WTC11 (cell line): ENCODE data around the gene SDCCAG8. TPM values are rescaled to one million over a fixed set of nuclear protein-coding genes. Genes with fewer than 3 reads are reported as not detected.

Experiments used
- ATAC-seq: fragments of 200-7000 bp; cut with Tn5 transposase; 2 replicates; pipeline ENCODE4 v1.10.0; 2021; ENCODE audit warnings: mild to moderate bottlenecking, moderate library complexity
- CTCF ChIA-PET: fragments of 300-600 bp; sonication (Branson Sonifier 250); formaldehyde crosslinking; loops from one replicate; lab custom pipeline; 2021; ENCODE audit warnings: antibody characterized with exemption; lab: Charles Lee
- POLR2A ChIA-PET: fragments of 350-600 bp; sonication (Branson Sonifier 250); formaldehyde crosslinking; loops from one replicate; lab custom pipeline; 2021; ENCODE audit warnings: antibody characterized with exemption; lab: Charles Lee
- DNase-seq: peaks from one replicate; pipeline ENCODE4 v3.0.0; 2021; ENCODE audit warnings: low spot score
- H3K27ac Mint-ChIP-seq: 2 replicates; pipeline ENCODE4 v1.8.0; 2021; ENCODE audit warnings: mixed read lengths
- H3K27me3 Mint-ChIP-seq: 2 replicates; pipeline ENCODE4 v1.8.0; 2021; ENCODE audit warnings: low read depth, mild to moderate bottlenecking, moderate library complexity, mixed read lengths
- H3K36me3 Mint-ChIP-seq: 2 replicates; pipeline ENCODE4 v1.8.0; 2021; ENCODE audit warnings: mixed read lengths
- H3K4me1 Mint-ChIP-seq: 2 replicates; pipeline ENCODE4 v1.8.0; 2022; ENCODE audit warnings: mixed read lengths
- H3K4me3 Mint-ChIP-seq: 2 replicates; pipeline ENCODE4 v1.8.0; 2021; ENCODE audit warnings: mild to moderate bottlenecking, moderate library complexity, mixed read lengths
- H3K9me3 Mint-ChIP-seq: 2 replicates; pipeline ENCODE4 v1.8.0; 2021; ENCODE audit warnings: mixed read lengths
- ATF1 ChIP-seq: sonication (generic); formaldehyde crosslinking; IDR thresholded peaks from 2 replicates; pipeline ENCODE4 v1.8.1; 2023; ENCODE audit warnings: mild to moderate bottlenecking, moderate library complexity, missing genetic modification reagents
- ATF6 ChIP-seq: sonication (generic); formaldehyde crosslinking; IDR thresholded peaks from 2 replicates; pipeline ENCODE4 v1.8.1; 2023; ENCODE audit warnings: mild to moderate bottlenecking, missing genetic modification reagents
- CREB1 ChIP-seq: sonication (generic); formaldehyde crosslinking; IDR thresholded peaks from 2 replicates; pipeline ENCODE4 v1.8.0; 2023; ENCODE audit warnings: mild to moderate bottlenecking, missing genetic modification reagents
- CREM ChIP-seq: sonication (generic); formaldehyde crosslinking; IDR thresholded peaks from 2 replicates; pipeline ENCODE4 v1.8.1; 2022; ENCODE audit warnings: mild to moderate bottlenecking, missing genetic modification reagents, moderate library complexity
- ETV6 ChIP-seq: sonication (generic); formaldehyde crosslinking; IDR thresholded peaks from 2 replicates; pipeline ENCODE4 v1.8.1; 2022; ENCODE audit warnings: mild to moderate bottlenecking, missing genetic modification reagents
- GTF2I ChIP-seq: fragments of 250-450 bp; sonication (Bioruptor Pico); conservative IDR thresholded peaks from 2 replicates; pipeline ENCODE4 v1.4.0; 2021; ENCODE audit warnings: mild to moderate bottlenecking
- MLX ChIP-seq: sonication (generic); formaldehyde crosslinking; IDR thresholded peaks from 2 replicates; pipeline ENCODE4 v1.8.1; 2023; ENCODE audit warnings: mild to moderate bottlenecking, missing genetic modification reagents, moderate library complexity
- SMAD3 ChIP-seq: sonication (generic); formaldehyde crosslinking; IDR thresholded peaks from 2 replicates; pipeline ENCODE4 v1.8.0; 2022; ENCODE audit warnings: missing genetic modification reagents, mild to moderate bottlenecking, borderline replicate concordance
- STAT6 ChIP-seq: sonication (generic); formaldehyde crosslinking; conservative IDR thresholded peaks from 2 replicates; pipeline ENCODE4 v1.8.1; 2023; ENCODE audit warnings: mild to moderate bottlenecking, low read depth, missing genetic modification reagents, moderate library complexity
- TCF7 ChIP-seq: sonication (generic); formaldehyde crosslinking; IDR thresholded peaks from 2 replicates; pipeline ENCODE4 v1.8.0; 2022; ENCODE audit warnings: mild to moderate bottlenecking, low read depth, missing genetic modification reagents, moderate library complexity
- TEAD4 ChIP-seq: sonication (generic); formaldehyde crosslinking; IDR thresholded peaks from 2 replicates; pipeline ENCODE4 v1.8.0; 2022; ENCODE audit warnings: mild to moderate bottlenecking, missing genetic modification reagents
- TP53 ChIP-seq: sonication (generic); formaldehyde crosslinking; IDR thresholded peaks from 2 replicates; pipeline ENCODE4 v1.8.1; 2023; ENCODE audit warnings: mild to moderate bottlenecking, missing genetic modification reagents
- ZBTB43 ChIP-seq: sonication (generic); formaldehyde crosslinking; IDR thresholded peaks from 2 replicates; pipeline ENCODE4 v1.8.1; 2023; ENCODE audit warnings: mild to moderate bottlenecking, missing genetic modification reagents
- ZNF121 ChIP-seq: sonication (generic); formaldehyde crosslinking; IDR thresholded peaks from 2 replicates; pipeline ENCODE4 v1.8.0; 2023; ENCODE audit warnings: missing genetic modification reagents
- total RNA-seq: library from RNA; stranded (reverse); gene quantifications from 3 replicates; pipeline ENCODE4 v1.2.3, GENCODE V29; 2021
- TF ChIP-seq, protein P1 (sequence below): sonication (generic); formaldehyde crosslinking; conservative IDR thresholded peaks from 2 replicates; pipeline ENCODE4 v1.8.1; 2022; ENCODE audit warnings: mild to moderate bottlenecking, missing genetic modification reagents
- TF ChIP-seq, protein P2 (sequence below): sonication (generic); formaldehyde crosslinking; IDR thresholded peaks from 2 replicates; pipeline ENCODE4 v1.8.1; 2023; ENCODE audit warnings: mild to moderate bottlenecking, missing genetic modification reagents, borderline replicate concordance
- TF ChIP-seq, protein P3 (sequence below): sonication (generic); formaldehyde crosslinking; IDR thresholded peaks from 2 replicates; pipeline ENCODE4 v1.8.1; 2023; ENCODE audit warnings: mild to moderate bottlenecking, moderate library complexity, missing genetic modification reagents

Gene SDCCAG8
- total RNA-seq, 1 experiment from 2014 or later: 44.3 TPM

- H3K4me3 Mint-ChIP-seq: no peak overlapping the region
- POLR2A ChIA-PET: no interaction called here
- H3K27me3 Mint-ChIP-seq: no peaks in the 10 kb centered on the region
- no peaks in the 10 kb centered on the region for H3K9me3 Mint-ChIP-seq
- TF ChIP-seq CREB1 (CRISPR knock-in tag) (no peak), TEAD4 (CRISPR knock-in tag) (no peak), ZNF121 (CRISPR knock-in tag) (no peak), SMAD3 (CRISPR knock-in tag) (no peak), ATF6 (no peak), MLX (no peak), STAT6 (no peak), GTF2I (CRISPR knock-in tag) (no peak)
- TF ChIP-seq, protein P1, sequence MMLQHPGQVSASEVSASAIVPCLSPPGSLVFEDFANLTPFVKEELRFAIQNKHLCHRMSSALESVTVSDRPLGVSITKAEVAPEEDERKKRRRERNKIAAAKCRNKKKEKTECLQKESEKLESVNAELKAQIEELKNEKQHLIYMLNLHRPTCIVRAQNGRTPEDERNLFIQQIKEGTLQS: no peak
- TF ChIP-seq, protein P2, sequence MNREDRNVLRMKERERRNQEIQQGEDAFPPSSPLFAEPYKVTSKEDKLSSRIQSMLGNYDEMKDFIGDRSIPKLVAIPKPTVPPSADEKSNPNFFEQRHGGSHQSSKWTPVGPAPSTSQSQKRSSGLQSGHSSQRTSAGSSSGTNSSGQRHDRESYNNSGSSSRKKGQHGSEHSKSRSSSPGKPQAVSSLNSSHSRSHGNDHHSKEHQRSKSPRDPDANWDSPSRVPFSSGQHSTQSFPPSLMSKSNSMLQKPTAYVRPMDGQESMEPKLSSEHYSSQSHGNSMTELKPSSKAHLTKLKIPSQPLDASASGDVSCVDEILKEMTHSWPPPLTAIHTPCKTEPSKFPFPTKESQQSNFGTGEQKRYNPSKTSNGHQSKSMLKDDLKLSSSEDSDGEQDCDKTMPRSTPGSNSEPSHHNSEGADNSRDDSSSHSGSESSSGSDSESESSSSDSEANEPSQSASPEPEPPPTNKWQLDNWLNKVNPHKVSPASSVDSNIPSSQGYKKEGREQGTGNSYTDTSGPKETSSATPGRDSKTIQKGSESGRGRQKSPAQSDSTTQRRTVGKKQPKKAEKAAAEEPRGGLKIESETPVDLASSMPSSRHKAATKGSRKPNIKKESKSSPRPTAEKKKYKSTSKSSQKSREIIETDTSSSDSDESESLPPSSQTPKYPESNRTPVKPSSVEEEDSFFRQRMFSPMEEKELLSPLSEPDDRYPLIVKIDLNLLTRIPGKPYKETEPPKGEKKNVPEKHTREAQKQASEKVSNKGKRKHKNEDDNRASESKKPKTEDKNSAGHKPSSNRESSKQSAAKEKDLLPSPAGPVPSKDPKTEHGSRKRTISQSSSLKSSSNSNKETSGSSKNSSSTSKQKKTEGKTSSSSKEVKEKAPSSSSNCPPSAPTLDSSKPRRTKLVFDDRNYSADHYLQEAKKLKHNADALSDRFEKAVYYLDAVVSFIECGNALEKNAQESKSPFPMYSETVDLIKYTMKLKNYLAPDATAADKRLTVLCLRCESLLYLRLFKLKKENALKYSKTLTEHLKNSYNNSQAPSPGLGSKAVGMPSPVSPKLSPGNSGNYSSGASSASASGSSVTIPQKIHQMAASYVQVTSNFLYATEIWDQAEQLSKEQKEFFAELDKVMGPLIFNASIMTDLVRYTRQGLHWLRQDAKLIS: no peak
- TF ChIP-seq, protein P3, sequence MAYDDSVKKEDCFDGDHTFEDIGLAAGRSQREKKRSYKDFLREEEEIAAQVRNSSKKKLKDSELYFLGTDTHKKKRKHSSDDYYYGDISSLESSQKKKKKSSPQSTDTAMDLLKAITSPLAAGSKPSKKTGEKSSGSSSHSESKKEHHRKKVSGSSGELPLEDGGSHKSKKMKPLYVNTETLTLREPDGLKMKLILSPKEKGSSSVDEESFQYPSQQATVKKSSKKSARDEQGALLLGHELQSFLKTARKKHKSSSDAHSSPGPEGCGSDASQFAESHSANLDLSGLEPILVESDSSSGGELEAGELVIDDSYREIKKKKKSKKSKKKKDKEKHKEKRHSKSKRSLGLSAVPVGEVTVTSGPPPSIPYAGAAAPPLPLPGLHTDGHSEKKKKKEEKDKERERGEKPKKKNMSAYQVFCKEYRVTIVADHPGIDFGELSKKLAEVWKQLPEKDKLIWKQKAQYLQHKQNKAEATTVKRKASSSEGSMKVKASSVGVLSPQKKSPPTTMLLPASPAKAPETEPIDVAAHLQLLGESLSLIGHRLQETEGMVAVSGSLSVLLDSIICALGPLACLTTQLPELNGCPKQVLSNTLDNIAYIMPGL: no peak
- no peak overlapping the region for H3K27ac Mint-ChIP-seq
- ATAC-seq (no peak), DNase-seq (no peak)
- CTCF ChIA-PET: no interaction called here
- 0 out of 2 replicates have a peak, but pooled peaks cover 4% of the 10 kb centered on the region for H3K4me1 Mint-ChIP-seq
- H3K36me3 Mint-ChIP-seq: no peaks in the 10 kb centered on the region
Observed at GRCh38 chr1:243260221-243260880, 4.5 kb downstream of the SDCCAG8 start.

GRCh38 chr1:243261390-243261789, 5.5 kb downstream of the SDCCAG8 start:
- Mint-ChIP-seq H3K36me3 (no peaks in the 10 kb centered on the region), H3K27ac (no peak overlapping the region), H3K4me3 (no peak overlapping the region), H3K9me3 (no peaks in the 10 kb centered on the region), H3K27me3 (no peaks in the 10 kb centered on the region), H3K4me1 (0 out of 2 replicates have a peak, but pooled peaks cover 3% of the 10 kb centered on the region)
- no peak for ATAC-seq
- POLR2A ChIA-PET: no interaction called here
- CTCF ChIA-PET: no interaction called here
- TF ChIP-seq TP53 (CRISPR knock-in tag): no peak
- TF ChIP-seq ETV6 (CRISPR knock-in tag): no peak
- TF ChIP-seq CREM (CRISPR knock-in tag): no peak
- no peak for TF ChIP-seq TCF7 (CRISPR knock-in tag)
- TF ChIP-seq ZBTB43 (CRISPR knock-in tag): no peak
- no peak for TF ChIP-seq ATF1 (CRISPR knock-in tag)
- no peak for DNase-seq
